Thyroid gland (tissue), 4 donors: ENCODE data around the gene SZT2.

Experiments used
- POLR2A ChIP-seq, 2 donors: fragments of 450-650 bp; IDR thresholded peaks; one replicate each; pipeline ENCODE4 v1.6.1; 2017; ENCODE audit warnings: antibody characterized with exemption in 2 of 2, mild to moderate bottlenecking in 2 of 2, moderate library complexity in 1 of 2
- TF ChIP-seq, protein P1 (sequence below), 6 experiments: fragments of 200-600 bp in 3 of 6; fragments of 450-650 bp in 3 of 6; sonication (generic) in 3 of 6; IDR thresholded peaks; one replicate each; pipeline ENCODE4 v1.5.1; 2016 to 2019; ENCODE audit warnings: antibody characterized with exemption in 6 of 6, mild to moderate bottlenecking in 2 of 6, inconsistent platforms in 1 of 6, moderate library complexity in 1 of 6

DNA sequence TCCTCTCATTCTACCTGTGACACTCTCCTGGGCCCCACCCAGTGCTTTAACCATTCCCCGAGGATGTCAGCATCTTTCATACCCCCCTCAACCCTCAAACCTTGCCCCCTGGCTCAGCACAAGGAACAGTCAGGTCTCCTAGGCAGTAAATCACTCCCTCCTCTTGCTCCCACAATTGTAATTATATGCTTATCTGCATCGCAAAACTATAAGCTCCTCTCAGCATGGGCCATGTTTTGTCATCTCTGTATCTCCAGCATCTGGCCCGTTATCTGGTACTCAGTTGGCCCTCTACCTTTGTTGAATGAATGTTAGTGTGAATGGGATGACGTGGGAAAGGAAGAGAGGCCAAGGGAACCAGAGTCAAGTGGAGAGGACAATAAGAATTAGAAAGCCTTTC lies 19.1 kb upstream of the SZT2 start:
- TF ChIP-seq, protein P1, sequence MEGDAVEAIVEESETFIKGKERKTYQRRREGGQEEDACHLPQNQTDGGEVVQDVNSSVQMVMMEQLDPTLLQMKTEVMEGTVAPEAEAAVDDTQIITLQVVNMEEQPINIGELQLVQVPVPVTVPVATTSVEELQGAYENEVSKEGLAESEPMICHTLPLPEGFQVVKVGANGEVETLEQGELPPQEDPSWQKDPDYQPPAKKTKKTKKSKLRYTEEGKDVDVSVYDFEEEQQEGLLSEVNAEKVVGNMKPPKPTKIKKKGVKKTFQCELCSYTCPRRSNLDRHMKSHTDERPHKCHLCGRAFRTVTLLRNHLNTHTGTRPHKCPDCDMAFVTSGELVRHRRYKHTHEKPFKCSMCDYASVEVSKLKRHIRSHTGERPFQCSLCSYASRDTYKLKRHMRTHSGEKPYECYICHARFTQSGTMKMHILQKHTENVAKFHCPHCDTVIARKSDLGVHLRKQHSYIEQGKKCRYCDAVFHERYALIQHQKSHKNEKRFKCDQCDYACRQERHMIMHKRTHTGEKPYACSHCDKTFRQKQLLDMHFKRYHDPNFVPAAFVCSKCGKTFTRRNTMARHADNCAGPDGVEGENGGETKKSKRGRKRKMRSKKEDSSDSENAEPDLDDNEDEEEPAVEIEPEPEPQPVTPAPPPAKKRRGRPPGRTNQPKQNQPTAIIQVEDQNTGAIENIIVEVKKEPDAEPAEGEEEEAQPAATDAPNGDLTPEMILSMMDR (IDR thresholded peaks at IDR 0.05) = no peak
- no peak for TF ChIP-seq POLR2A (IDR thresholded peaks at IDR 0.05)
